ENCODE measurements around the gene CACNA1I.

- TF ChIP-seq, protein P1, sequence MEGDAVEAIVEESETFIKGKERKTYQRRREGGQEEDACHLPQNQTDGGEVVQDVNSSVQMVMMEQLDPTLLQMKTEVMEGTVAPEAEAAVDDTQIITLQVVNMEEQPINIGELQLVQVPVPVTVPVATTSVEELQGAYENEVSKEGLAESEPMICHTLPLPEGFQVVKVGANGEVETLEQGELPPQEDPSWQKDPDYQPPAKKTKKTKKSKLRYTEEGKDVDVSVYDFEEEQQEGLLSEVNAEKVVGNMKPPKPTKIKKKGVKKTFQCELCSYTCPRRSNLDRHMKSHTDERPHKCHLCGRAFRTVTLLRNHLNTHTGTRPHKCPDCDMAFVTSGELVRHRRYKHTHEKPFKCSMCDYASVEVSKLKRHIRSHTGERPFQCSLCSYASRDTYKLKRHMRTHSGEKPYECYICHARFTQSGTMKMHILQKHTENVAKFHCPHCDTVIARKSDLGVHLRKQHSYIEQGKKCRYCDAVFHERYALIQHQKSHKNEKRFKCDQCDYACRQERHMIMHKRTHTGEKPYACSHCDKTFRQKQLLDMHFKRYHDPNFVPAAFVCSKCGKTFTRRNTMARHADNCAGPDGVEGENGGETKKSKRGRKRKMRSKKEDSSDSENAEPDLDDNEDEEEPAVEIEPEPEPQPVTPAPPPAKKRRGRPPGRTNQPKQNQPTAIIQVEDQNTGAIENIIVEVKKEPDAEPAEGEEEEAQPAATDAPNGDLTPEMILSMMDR (IDR thresholded peaks at IDR 0.05 in 8 of 11, conservative IDR thresholded peaks at IDR 0.05 in 3 of 11): no peak
- TF ChIP-seq POLR2AphosphoS5 (IDR thresholded peaks at IDR 0.05): no peak
- no peak for TF ChIP-seq POLR2A (IDR thresholded peaks at IDR 0.05)
Measured at GRCh38 chr22:39717099-39717498, 146.5 kb downstream of the CACNA1I start.

All from spleen (tissue), 7 donors.